PFSK-1 (cell line): ENCODE results near the gene APEH.

Source experiments
- FOXP2 ChIP-seq: optimal IDR thresholded peaks from 2 replicates; pipeline ENCODE3; 2011; ENCODE audit warnings: borderline replicate concordance, control low read depth, inconsistent platforms; ENCODE audit not compliant: insufficient read depth; ENCODE audit errors: extremely low read length, extremely low read depth
- POLR2AphosphoS5 ChIP-seq: IDR thresholded peaks from 2 replicates; pipeline ENCODE4 v1.6.1; 2012; ENCODE audit warnings: low read depth, mild to moderate bottlenecking, control low read depth, low read length, moderate library complexity
- SIN3A ChIP-seq: IDR thresholded peaks from 2 replicates; pipeline ENCODE4 v1.6.1; 2012; ENCODE audit warnings: mild to moderate bottlenecking, low read length, moderate library complexity, borderline replicate concordance; ENCODE audit not compliant: insufficient read depth
- TAF1 ChIP-seq: IDR thresholded peaks from 2 replicates; pipeline ENCODE4 v1.6.1; 2012; ENCODE audit warnings: low read length, control low read depth, borderline replicate concordance; ENCODE audit not compliant: insufficient read depth
- TF ChIP-seq, protein P1 (sequence below), 2 experiments: IDR thresholded peaks; 2 replicates each; pipeline versions ENCODE4 v1.6.1 to v1.8.0; 2011 to 2012; ENCODE audit warnings: low read depth in 2 of 2, low read length in 2 of 2, control low read depth in 1 of 2, inconsistent platforms in 1 of 2, mild to moderate bottlenecking in 1 of 2, moderate library complexity in 1 of 2; ENCODE audit not compliant: insufficient read depth in 1 of 2

The APEH gene

DNA sequence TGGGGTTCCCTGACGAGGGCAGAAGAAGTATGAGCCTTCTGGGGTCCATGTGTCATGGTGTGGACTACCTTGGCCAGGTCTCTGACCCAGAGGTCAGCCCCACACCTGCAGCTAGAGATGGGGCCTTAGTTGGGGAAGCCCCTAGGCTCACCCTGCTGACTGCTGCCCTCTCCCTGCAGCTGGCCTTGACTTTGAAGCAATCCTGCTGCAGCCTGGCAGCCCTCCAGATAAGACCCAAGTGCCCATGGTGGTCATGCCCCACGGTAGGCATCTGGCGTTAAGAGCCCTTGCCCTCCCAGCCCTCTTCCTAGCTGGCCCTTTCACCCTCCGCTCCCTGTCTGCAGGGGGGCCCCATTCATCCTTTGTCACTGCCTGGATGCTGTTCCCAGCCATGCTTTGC, 7.4 kb downstream of the APEH start:
- no peak for TF ChIP-seq TAF1
- TF ChIP-seq, protein P1, sequence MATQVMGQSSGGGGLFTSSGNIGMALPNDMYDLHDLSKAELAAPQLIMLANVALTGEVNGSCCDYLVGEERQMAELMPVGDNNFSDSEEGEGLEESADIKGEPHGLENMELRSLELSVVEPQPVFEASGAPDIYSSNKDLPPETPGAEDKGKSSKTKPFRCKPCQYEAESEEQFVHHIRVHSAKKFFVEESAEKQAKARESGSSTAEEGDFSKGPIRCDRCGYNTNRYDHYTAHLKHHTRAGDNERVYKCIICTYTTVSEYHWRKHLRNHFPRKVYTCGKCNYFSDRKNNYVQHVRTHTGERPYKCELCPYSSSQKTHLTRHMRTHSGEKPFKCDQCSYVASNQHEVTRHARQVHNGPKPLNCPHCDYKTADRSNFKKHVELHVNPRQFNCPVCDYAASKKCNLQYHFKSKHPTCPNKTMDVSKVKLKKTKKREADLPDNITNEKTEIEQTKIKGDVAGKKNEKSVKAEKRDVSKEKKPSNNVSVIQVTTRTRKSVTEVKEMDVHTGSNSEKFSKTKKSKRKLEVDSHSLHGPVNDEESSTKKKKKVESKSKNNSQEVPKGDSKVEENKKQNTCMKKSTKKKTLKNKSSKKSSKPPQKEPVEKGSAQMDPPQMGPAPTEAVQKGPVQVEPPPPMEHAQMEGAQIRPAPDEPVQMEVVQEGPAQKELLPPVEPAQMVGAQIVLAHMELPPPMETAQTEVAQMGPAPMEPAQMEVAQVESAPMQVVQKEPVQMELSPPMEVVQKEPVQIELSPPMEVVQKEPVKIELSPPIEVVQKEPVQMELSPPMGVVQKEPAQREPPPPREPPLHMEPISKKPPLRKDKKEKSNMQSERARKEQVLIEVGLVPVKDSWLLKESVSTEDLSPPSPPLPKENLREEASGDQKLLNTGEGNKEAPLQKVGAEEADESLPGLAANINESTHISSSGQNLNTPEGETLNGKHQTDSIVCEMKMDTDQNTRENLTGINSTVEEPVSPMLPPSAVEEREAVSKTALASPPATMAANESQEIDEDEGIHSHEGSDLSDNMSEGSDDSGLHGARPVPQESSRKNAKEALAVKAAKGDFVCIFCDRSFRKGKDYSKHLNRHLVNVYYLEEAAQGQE (IDR thresholded peaks at IDR 0.05; ENCODE audit: insufficient read depth in 1 of 2, low read depth in 2 of 2, low read length in 2 of 2), result no peak
- TF ChIP-seq FOXP2, result no peak
- TF ChIP-seq POLR2AphosphoS5, result no peak
- no peak for TF ChIP-seq SIN3A

DNA sequence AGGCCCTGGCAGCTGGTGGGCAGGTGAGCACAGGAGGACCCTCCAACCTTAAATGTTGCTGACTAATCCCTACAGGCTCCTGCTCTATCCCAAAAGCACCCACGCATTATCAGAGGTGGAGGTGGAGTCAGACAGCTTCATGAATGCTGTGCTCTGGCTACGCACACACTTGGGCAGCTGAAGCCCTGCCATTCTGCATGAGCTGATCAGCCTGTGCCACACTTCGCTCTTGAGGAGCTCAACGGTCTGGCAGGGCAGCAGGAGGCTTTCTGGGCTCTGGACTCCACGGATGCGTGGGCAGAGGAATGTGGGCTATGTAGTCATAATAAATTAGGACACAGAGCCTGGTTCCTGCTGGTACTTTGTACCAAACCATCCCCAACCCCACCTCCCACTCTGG, 9.0 kb downstream of the APEH start:
- TF ChIP-seq, protein P1 (IDR thresholded peaks at IDR 0.05; ENCODE audit: insufficient read depth in 1 of 2, low read depth in 2 of 2, low read length in 2 of 2), result no peak
- TF ChIP-seq FOXP2, result no peak
- TF ChIP-seq SIN3A, result no peak
- TF ChIP-seq POLR2AphosphoS5, result no peak
- no peak for TF ChIP-seq TAF1

DNA sequence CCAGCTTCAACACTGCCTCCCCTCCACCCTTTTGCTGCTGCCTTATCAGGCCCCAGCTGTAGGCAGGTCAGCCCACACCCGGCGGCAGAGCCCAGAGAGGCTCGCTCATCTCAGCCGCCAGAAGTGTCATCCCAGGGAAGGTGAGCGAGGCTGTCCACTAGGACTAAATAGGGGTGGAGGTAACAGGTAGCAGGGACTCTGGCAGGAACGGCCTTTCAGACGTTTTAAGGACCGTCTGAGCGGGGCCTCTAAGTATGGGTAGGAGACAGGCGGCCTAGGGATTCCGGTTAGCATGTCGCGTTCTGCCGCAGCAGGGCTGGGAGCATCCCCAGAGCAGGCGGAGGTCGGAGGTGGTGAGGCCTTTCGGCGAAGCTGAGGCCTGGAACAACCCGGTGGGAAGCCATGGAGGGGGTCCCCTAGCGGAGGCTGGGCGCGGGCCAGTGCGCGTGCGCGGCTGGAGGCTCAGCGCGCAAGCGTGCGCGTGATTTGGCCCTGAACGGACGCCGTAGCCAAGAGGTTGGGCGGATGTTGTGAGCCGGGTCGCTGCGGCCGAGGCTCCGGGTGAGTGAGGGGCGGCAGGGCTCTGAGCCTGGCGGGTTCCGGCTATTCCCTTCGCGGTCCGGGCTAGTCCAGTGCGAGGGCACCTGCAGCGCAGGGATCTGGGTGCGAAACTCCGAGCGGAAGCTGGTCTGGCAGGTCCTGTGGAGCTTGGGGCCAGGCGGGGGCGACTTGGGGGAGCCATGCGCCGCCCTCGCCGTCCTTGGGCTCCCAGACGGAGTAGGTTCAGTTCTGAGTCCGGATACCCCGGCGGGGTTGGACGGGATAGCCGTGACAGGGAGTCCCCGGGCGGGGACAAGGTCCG, 15.1 kb downstream of the APEH start, which contains the start of the genes MST1 and RNF123:
Gene MST1 (minus strand): TSS at position 429 of the 862 bp plus-strand sequence. CDS start 783 bp downstream, outside the sequence.
Gene RNF123 (plus strand): TSS at position 512 of the 862 bp plus-strand sequence. CDS start 1,609 bp downstream, outside the sequence.
- TF ChIP-seq POLR2AphosphoS5 (peak; percentile 78), SIN3A (peak; percentile 58; the same call in 1 of the 2 replicates), FOXP2 (no peak), TAF1 (peak; percentile 62; the same call in 1 of the 2 replicates)
- TF ChIP-seq, protein P1 (IDR thresholded peaks at IDR 0.05; ENCODE audit: insufficient read depth in 1 of 2, low read depth in 2 of 2, low read length in 2 of 2), result peak in 1 of 2 experiments; percentile 55; a peak in 1 of 4 replicates

DNA sequence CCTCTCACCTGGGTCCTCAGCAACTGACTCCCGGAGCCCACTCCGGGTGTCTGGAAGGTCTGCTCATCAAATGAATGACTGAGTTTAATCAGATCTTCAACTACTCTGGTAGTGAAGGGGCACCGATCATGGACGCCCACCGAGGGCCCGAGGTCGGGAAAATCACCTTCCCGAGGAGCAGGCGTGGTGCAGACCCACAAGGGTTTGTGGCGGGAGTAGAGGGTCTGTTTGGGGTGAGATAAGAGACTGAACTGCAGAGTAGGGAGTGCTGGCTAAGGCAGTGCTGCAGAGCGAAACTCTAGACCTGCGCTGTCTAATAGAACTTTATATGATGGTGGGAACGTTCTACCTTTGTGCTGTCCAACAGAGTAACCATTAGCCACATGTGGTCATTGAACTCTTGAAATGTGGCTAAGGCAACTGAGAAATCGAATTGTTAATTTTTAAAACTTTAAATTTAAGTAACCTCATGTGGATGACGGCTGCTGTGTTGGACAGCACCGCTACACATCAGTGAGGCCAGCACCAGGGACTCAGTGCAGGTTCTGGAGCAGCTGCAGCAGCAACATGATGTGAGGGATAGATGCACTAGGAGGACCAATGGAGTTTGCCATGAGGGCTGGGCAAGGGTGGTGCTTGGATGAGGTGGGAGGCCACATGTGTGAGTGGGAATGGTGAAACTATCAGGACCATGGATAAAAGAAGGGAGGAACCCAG, 15.9 kb downstream of the APEH start:
- TF ChIP-seq, protein P1 (IDR thresholded peaks at IDR 0.05; ENCODE audit: insufficient read depth in 1 of 2, low read depth in 2 of 2, low read length in 2 of 2), result 0 out of 4 replicates have a peak, but pooled peaks of 1 of the 2 experiments have one; percentile 50
